Trophoblast cell (in vitro differentiated cells and primary cell): ENCODE measurements around the gene KCNJ6.
"Not testable (repeated sequence)": the region's sequence is repeated elsewhere in the genome, so short reads cannot be mapped to it uniquely, and the experiment has no call there.

Source experiments
- DNase-seq, 2 donors: peaks; one replicate each; pipeline ENCODE4 v3.0.0-alpha.2; 2016
- H2AFZ ChIP-seq: 2 replicates; pipeline ENCODE4 v1.6.1; 2013; ENCODE audit warnings: low read length, moderate library complexity, mild to moderate bottlenecking; ENCODE audit not compliant: insufficient read depth, poor library complexity
- H2AK5ac ChIP-seq: 2 replicates; pipeline ENCODE4 v1.6.1; 2013; ENCODE audit warnings: mild to moderate bottlenecking, low read length
- H2BK120ac ChIP-seq: 2 replicates; pipeline ENCODE4 v1.6.1; 2013; ENCODE audit warnings: low read length, mild to moderate bottlenecking, moderate library complexity; ENCODE audit not compliant: insufficient read depth, poor library complexity
- H2BK12ac ChIP-seq: 2 replicates; pipeline ENCODE4 v1.6.1; 2013; ENCODE audit warnings: mild to moderate bottlenecking, low read length, moderate library complexity
- H2BK5ac ChIP-seq: 2 replicates; pipeline ENCODE4 v1.6.1; 2013; ENCODE audit warnings: low read length, low read depth, moderate library complexity, mild to moderate bottlenecking; ENCODE audit not compliant: poor library complexity
- H3K14ac ChIP-seq: 2 replicates; pipeline ENCODE4 v1.6.1; 2013; ENCODE audit warnings: mild to moderate bottlenecking, low read length
- H3K18ac ChIP-seq: 2 replicates; pipeline ENCODE4 v1.6.1; 2013; ENCODE audit warnings: mild to moderate bottlenecking, low read length
- H3K23ac ChIP-seq: 2 replicates; pipeline ENCODE4 v1.6.1; 2013; ENCODE audit warnings: low read length
- H3K27ac ChIP-seq: 2 replicates; pipeline ENCODE4 v1.5.1; 2013; ENCODE audit warnings: low read depth, mild to moderate bottlenecking, inconsistent platforms, low read length, moderate library complexity
- H3K27me3 ChIP-seq: 2 replicates; pipeline ENCODE4 v1.6.1; 2013; ENCODE audit warnings: inconsistent platforms, mild to moderate bottlenecking, low read length, moderate library complexity; ENCODE audit not compliant: insufficient read depth
- H3K36me3 ChIP-seq, 2 experiments: 1 replicate in 1 of 2; 2 replicates in 1 of 2; pipeline ENCODE4 v1.6.1; 2013; ENCODE audit warnings: low read length in 2 of 2, mild to moderate bottlenecking in 2 of 2, moderate library complexity in 1 of 2; ENCODE audit not compliant: insufficient read depth in 2 of 2, control insufficient read depth in 1 of 2
- H3K4ac ChIP-seq: 2 replicates; pipeline ENCODE4 v1.6.1; 2013; ENCODE audit warnings: low read depth, mild to moderate bottlenecking, low read length, moderate library complexity
- H3K4me1 ChIP-seq, 2 experiments: 1 replicate in 1 of 2; 2 replicates in 1 of 2; pipeline ENCODE4 v1.6.1; 2013; ENCODE audit warnings: low read length in 2 of 2, mild to moderate bottlenecking in 2 of 2, moderate library complexity in 1 of 2; ENCODE audit not compliant: insufficient read depth in 2 of 2, control insufficient read depth in 1 of 2
- H3K4me2 ChIP-seq: 2 replicates; pipeline ENCODE4 v1.6.1; 2013; ENCODE audit warnings: inconsistent platforms, mild to moderate bottlenecking, low read length, moderate library complexity
- H3K4me3 ChIP-seq: 2 replicates; pipeline ENCODE4 v1.5.1; 2013; ENCODE audit warnings: mild to moderate bottlenecking, low read depth, low read length, inconsistent platforms
- H3K79me1 ChIP-seq: one replicate; pipeline ENCODE4 v1.6.1; 2013; ENCODE audit warnings: low read length
- H3K79me2 ChIP-seq: 2 replicates; pipeline ENCODE4 v1.6.1; 2013; ENCODE audit warnings: low read length, mild to moderate bottlenecking; ENCODE audit not compliant: control insufficient read depth, insufficient read depth, poor library complexity
- H3K9ac ChIP-seq: 2 replicates; pipeline ENCODE4 v1.6.1; 2013; ENCODE audit warnings: mild to moderate bottlenecking, low read length
- H3K9me3 ChIP-seq: 2 replicates; pipeline ENCODE4 v1.6.1; 2013; ENCODE audit warnings: low read depth, mild to moderate bottlenecking, control low read depth, inconsistent platforms, low read length; ENCODE audit not compliant: insufficient read depth
- H4K12ac ChIP-seq: 2 replicates; pipeline ENCODE4 v1.6.1; 2013; ENCODE audit warnings: low read depth, mild to moderate bottlenecking, low read length, moderate library complexity
- H4K8ac ChIP-seq: 2 replicates; pipeline ENCODE4 v1.6.1; 2013; ENCODE audit warnings: low read depth, mild to moderate bottlenecking, low read length, moderate library complexity
- H4K91ac ChIP-seq: one replicate; pipeline ENCODE4 v1.6.1; 2013; ENCODE audit warnings: low read depth, mild to moderate bottlenecking, low read length, moderate library complexity
- WGBS: extraction: QIAGEN DNeasy Blood & Tissue Kit; methylation state at CpG from one replicate; pipeline ENCODE4 v1.1.7; 2013; ENCODE audit warnings: missing lambda C conversion rate; ENCODE audit not compliant: insufficient read length, insufficient coverage; ENCODE audit errors: extremely low coverage; 5-methylcytosine and 5-hydroxymethylcytosine counted together

Gene KCNJ6

GRCh38 chr21:37593015-37593414, 323.2 kb downstream of the KCNJ6 start:
- H3K14ac ChIP-seq: no peak overlapping the region
- no peak overlapping the region for H2AFZ ChIP-seq
- no peak overlapping the region for H2BK5ac ChIP-seq
- no peak overlapping the region for H2BK120ac ChIP-seq
- no peaks in the 10 kb centered on the region for H3K79me1 ChIP-seq
- H3K4me3 ChIP-seq: no peak overlapping the region
- H2BK12ac ChIP-seq: no peak overlapping the region
- no CpG with 5 or more reads among the region's 5 CpGs for WGBS
- no peaks in the 10 kb centered on the region for H3K36me3 ChIP-seq
- no peak overlapping the region for H3K23ac ChIP-seq
- no peak for DNase-seq
- no peak overlapping the region for H4K12ac ChIP-seq
- H3K4me1 ChIP-seq: peaks cover 3 to 4% of the 10 kb centered on the region in 2 experiments
- no peak overlapping the region for H3K18ac ChIP-seq
- H3K4ac ChIP-seq: no peak overlapping the region
- H3K9ac ChIP-seq: no peak overlapping the region
- H3K4me2 ChIP-seq: no peak overlapping the region
- peaks cover 3% of the 10 kb centered on the region for H3K9me3 ChIP-seq
- peaks cover 2% of the 10 kb centered on the region for H3K27me3 ChIP-seq
- no peaks in the 10 kb centered on the region for H3K79me2 ChIP-seq
- H3K27ac ChIP-seq: no peak overlapping the region
- H2AK5ac ChIP-seq: no peak overlapping the region
- H4K91ac ChIP-seq: no peak overlapping the region
- H4K8ac ChIP-seq: no peak overlapping the region

- Histone ChIP-seq H3K9me3 (peaks cover 3% of the 10 kb centered on the region), H2BK120ac (no peak overlapping the region), H3K36me3 (no peaks in the 10 kb centered on the region), H2AFZ (no peak overlapping the region), H3K18ac (no peak overlapping the region), H2BK5ac (peak overlapping the region; percentile 4), H3K9ac (no peak overlapping the region), H3K27ac (no peak overlapping the region), H3K14ac (no peak overlapping the region), H3K4ac (no peak overlapping the region), H3K79me1 (no peaks in the 10 kb centered on the region), H4K91ac (no peak overlapping the region), H3K4me2 (no peak overlapping the region), H3K27me3 (peaks cover 2% of the 10 kb centered on the region), H4K8ac (no peak overlapping the region), H3K23ac (peak overlapping the region; percentile 67), H4K12ac (no peak overlapping the region), H3K4me3 (no peak overlapping the region), H3K4me1 (peaks cover 3 to 4% of the 10 kb centered on the region in 2 experiments), H3K79me2 (no peaks in the 10 kb centered on the region), H2BK12ac (no peak overlapping the region), H2AK5ac (no peak overlapping the region)
- no peak for DNase-seq
- WGBS: no CpG with 5 or more reads among the region's 4 CpGs
Measured at GRCh38 chr21:37592496-37592895, 323.8 kb downstream of the KCNJ6 start.

- H3K4me2 ChIP-seq, H3K9me3 ChIP-seq, H3K14ac ChIP-seq, H4K91ac ChIP-seq, H3K4ac ChIP-seq, H4K8ac ChIP-seq, H3K9ac ChIP-seq, H2AK5ac ChIP-seq, H3K23ac ChIP-seq, H3K4me3 ChIP-seq, H3K27me3 ChIP-seq, H3K79me2 ChIP-seq, H3K18ac ChIP-seq, H3K36me3 ChIP-seq, H2BK120ac ChIP-seq, H2AFZ ChIP-seq, DNase-seq, H2BK5ac ChIP-seq, H3K4me1 ChIP-seq, H4K12ac ChIP-seq, H2BK12ac ChIP-seq, H3K27ac ChIP-seq, H3K79me1 ChIP-seq: not testable (repeated sequence)
- no CpG with 5 or more reads among the region's 12 CpGs for WGBS
Measured at GRCh38 chr21:37591994-37592393, 324.3 kb downstream of the KCNJ6 start.

- H3K18ac ChIP-seq, H2AFZ ChIP-seq, H4K8ac ChIP-seq, H3K4me2 ChIP-seq, H3K4me1 ChIP-seq, H3K4me3 ChIP-seq, H2AK5ac ChIP-seq, H2BK12ac ChIP-seq, H3K23ac ChIP-seq, H3K9ac ChIP-seq, H3K9me3 ChIP-seq, H4K91ac ChIP-seq, H3K27ac ChIP-seq, H3K79me1 ChIP-seq, H3K36me3 ChIP-seq, H2BK5ac ChIP-seq, H3K27me3 ChIP-seq, H3K79me2 ChIP-seq, H2BK120ac ChIP-seq, H3K14ac ChIP-seq, DNase-seq, H4K12ac ChIP-seq, H3K4ac ChIP-seq: not testable (repeated sequence)
- WGBS: no CpG with 5 or more reads among the region's 8 CpGs
Measured at GRCh38 chr21:37590836-37591235, 325.4 kb downstream of the KCNJ6 start.
